K562 (cell line): ENCODE results near the gene CHD1L. TPM values are rescaled to one million over a fixed set of nuclear protein-coding genes. Genes with fewer than 3 reads are reported as not detected.

Source experiments
- ARID2 ChIP-seq: fragments of 450-650 bp; IDR thresholded peaks from 2 replicates; pipeline ENCODE4 v1.6.1; 2017; ENCODE audit warnings: antibody characterized with exemption, mild to moderate bottlenecking
- CCNT2 ChIP-seq: IDR thresholded peaks from 2 replicates; pipeline ENCODE4 v1.6.1; 2011; ENCODE audit warnings: borderline replicate concordance, low read depth, mild to moderate bottlenecking, moderate library complexity, mixed read lengths, low read length; ENCODE audit not compliant: insufficient read length; ENCODE audit errors: extremely low read depth
- NFE2 ChIP-seq: IDR thresholded peaks from 2 replicates; pipeline ENCODE4 v1.6.1; 2014; ENCODE audit warnings: antibody characterized with exemption, low read depth
- PURB ChIP-seq: sonication (generic); formaldehyde crosslinking; IDR thresholded peaks from 2 replicates; pipeline ENCODE4 v1.9.0; 2021; ENCODE audit warnings: low read depth, mild to moderate bottlenecking, missing genetic modification reagents
- RBM14 ChIP-seq: fragments of 200-400 bp; formaldehyde crosslinking; IDR thresholded peaks from 2 replicates; pipeline ENCODE4 v1.6.1; 2018; ENCODE audit warnings: low read depth, mild to moderate bottlenecking, low read length, moderate library complexity, borderline replicate concordance; ENCODE audit not compliant: insufficient read depth
- SRSF1 ChIP-seq: fragments of 200-400 bp; formaldehyde crosslinking; IDR thresholded peaks from 2 replicates; pipeline ENCODE4 v1.6.1; 2017; ENCODE audit warnings: mild to moderate bottlenecking, low read depth, low read length, moderate library complexity
- STAG1 ChIP-seq: sonication (generic); formaldehyde crosslinking; IDR thresholded peaks from 2 replicates; pipeline ENCODE4 v1.5.0; 2020; ENCODE audit warnings: missing genetic modification reagents, borderline replicate concordance
- polyA plus RNA-seq, 8 experiments: library from polyadenylated mRNA; depleted of rRNA in 4 of 8; stranded (reverse) in 5 of 8; unstranded in 3 of 8; fragments of >200 nt; fragmentation: Nextera tagmentation in 2 of 8; fragmentation: Illumina TruSeq in 1 of 8; extraction: Ambion mirVana in 2 of 8; extraction: Trizol in 1 of 8; gene quantifications; 2 replicates each; pipeline versions ENCODE4 v1.2.1 to v1.2.3, GENCODE V29; 2011 to 2014; ENCODE audit warnings: inconsistent platforms in 1 of 8, missing spikeins in 1 of 8
- total RNA-seq, 7 experiments: library from RNA; depleted of rRNA in 6 of 7; stranded (reverse); fragments of >200 nt in 6 of 7; fragmentation: Illumina TruSeq in 2 of 7; extraction: Trizol in 2 of 7; gene quantifications; 2 replicates each; pipeline versions ENCODE4 v1.2.1 to v1.2.3, GENCODE V29; 2011 to 2021; ENCODE audit warnings: low replicate concordance in 1 of 7
- TF ChIP-seq, protein P1 (sequence below): fragments of 250-450 bp; sonication (Bioruptor Pico); IDR thresholded peaks from 2 replicates; pipeline ENCODE4 v1.4.0; 2020; ENCODE audit warnings: mild to moderate bottlenecking, moderate library complexity
- TF ChIP-seq, protein P2 (sequence below), 3 experiments: fragments of 200-800 bp in 1 of 3; sonication (Bioruptor generic) in 1 of 3; sonication (generic) in 1 of 3; formaldehyde crosslinking in 1 of 3; IDR thresholded peaks; 2 replicates each; pipeline versions ENCODE4 v1.6.1 to v1.8.0; 2016 to 2022; ENCODE audit warnings: mild to moderate bottlenecking in 2 of 3, missing compliant biosample characterization in 2 of 3, missing genetic modification characterization in 2 of 3, missing genetic modification reagents in 1 of 3
- TF ChIP-seq, protein P3 (sequence below): fragments of 250-450 bp; sonication (Bioruptor Pico); IDR thresholded peaks from 2 replicates; pipeline ENCODE4 v1.9.0; 2021; ENCODE audit warnings: mild to moderate bottlenecking
- TF ChIP-seq, protein P4 (sequence below), 2 experiments: fragments of 450-650 bp in 1 of 2; sonication (generic) in 1 of 2; formaldehyde crosslinking in 1 of 2; IDR thresholded peaks; 2 replicates each; pipeline versions ENCODE4 v1.7.1 to v1.9.0; 2016 to 2022; ENCODE audit warnings: inconsistent platforms in 1 of 2, mild to moderate bottlenecking in 1 of 2, missing genetic modification reagents in 1 of 2

Gene CHD1L
- total and polyA plus RNA-seq, 9 of the 15 experiments (the other 6 are each of a cell fraction or from before 2014, with no cell fraction given) = 25.0 to 93.3 (median 59.1) TPM

DNA sequence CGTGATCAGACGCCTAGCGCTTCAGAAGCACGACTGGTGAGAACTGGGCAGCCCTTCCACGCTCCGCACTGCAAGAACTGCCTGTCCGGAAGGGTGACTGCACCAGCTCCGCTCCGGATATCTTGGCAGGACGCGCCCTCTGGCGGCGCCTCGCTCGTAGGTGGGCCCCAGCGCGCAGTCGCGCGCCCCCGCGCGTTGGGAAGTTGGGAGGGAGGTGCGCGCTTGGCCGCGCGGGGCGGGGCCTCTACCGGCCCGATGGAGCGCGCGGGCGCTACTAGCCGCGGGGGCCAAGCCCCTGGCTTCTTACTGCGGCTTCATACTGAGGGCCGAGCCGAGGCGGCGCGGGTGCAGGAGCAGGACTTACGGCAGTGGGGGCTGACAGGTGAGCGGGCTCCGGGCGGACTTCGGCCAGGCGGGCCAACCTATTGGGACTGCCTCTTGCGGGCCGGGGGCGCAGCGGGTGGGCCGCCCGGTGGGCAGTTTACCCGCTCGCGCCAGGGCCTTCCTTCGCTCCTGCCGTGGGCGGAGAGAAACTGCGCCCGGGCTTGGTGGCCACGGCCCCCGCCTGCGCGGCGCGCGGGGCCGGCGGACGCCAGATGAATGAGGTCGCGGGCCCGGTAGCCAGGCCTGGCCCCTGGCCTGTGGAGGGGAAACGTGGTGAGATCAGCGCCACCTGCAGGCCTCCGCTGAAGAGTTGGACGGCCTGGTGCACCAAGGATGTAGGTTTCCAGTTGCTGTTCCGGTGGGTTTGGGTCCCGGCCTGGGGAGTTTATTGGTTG, at the start of gene CHD1L (continued):
- TF ChIP-seq, protein P1, sequence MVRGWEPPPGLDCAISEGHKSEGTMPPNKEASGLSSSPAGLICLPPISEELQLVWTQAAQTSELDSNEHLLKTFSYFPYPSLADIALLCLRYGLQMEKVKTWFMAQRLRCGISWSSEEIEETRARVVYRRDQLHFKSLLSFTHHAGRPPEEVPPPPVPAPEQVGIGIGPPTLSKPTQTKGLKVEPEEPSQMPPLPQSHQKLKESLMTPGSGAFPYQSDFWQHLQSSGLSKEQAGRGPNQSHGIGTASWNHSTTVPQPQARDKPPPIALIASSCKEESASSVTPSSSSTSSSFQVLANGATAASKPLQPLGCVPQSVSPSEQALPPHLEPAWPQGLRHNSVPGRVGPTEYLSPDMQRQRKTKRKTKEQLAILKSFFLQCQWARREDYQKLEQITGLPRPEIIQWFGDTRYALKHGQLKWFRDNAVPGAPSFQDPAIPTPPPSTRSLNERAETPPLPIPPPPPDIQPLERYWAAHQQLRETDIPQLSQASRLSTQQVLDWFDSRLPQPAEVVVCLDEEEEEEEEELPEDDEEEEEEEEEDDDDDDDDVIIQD (CRISPR knock-in tag) = peak; percentile 65; the same call in 1 of the 2 replicates
- TF ChIP-seq, protein P2, sequence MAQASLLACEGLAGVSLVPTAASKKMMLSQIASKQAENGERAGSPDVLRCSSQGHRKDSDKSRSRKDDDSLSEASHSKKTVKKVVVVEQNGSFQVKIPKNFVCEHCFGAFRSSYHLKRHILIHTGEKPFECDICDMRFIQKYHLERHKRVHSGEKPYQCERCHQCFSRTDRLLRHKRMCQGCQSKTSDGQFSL (CRISPR knock-in tag; IDR thresholded peaks at IDR 0.05) = peak; percentile 66; the same call in 1 of the 2 replicates
- TF ChIP-seq, protein P2 (tag; IDR thresholded peaks at IDR 0.05) = no peak; a peak in 1 of 4 replicates
- TF ChIP-seq ARID2 (peak; percentile 83), CCNT2 (peak; percentile 25), RBM14 (no peak), STAG1 (CRISPR knock-in tag) (peak; percentile 60; the same call in 1 of the 2 replicates), PURB (CRISPR knock-in tag) (no peak), NFE2 (no peak), SRSF1 (no peak)
- TF ChIP-seq, protein P3, sequence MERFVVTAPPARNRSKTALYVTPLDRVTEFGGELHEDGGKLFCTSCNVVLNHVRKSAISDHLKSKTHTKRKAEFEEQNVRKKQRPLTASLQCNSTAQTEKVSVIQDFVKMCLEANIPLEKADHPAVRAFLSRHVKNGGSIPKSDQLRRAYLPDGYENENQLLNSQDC (CRISPR knock-in tag) = 0 out of 2 replicates have a peak, but pooled peaks have one; percentile 17
- TF ChIP-seq, protein P4, sequence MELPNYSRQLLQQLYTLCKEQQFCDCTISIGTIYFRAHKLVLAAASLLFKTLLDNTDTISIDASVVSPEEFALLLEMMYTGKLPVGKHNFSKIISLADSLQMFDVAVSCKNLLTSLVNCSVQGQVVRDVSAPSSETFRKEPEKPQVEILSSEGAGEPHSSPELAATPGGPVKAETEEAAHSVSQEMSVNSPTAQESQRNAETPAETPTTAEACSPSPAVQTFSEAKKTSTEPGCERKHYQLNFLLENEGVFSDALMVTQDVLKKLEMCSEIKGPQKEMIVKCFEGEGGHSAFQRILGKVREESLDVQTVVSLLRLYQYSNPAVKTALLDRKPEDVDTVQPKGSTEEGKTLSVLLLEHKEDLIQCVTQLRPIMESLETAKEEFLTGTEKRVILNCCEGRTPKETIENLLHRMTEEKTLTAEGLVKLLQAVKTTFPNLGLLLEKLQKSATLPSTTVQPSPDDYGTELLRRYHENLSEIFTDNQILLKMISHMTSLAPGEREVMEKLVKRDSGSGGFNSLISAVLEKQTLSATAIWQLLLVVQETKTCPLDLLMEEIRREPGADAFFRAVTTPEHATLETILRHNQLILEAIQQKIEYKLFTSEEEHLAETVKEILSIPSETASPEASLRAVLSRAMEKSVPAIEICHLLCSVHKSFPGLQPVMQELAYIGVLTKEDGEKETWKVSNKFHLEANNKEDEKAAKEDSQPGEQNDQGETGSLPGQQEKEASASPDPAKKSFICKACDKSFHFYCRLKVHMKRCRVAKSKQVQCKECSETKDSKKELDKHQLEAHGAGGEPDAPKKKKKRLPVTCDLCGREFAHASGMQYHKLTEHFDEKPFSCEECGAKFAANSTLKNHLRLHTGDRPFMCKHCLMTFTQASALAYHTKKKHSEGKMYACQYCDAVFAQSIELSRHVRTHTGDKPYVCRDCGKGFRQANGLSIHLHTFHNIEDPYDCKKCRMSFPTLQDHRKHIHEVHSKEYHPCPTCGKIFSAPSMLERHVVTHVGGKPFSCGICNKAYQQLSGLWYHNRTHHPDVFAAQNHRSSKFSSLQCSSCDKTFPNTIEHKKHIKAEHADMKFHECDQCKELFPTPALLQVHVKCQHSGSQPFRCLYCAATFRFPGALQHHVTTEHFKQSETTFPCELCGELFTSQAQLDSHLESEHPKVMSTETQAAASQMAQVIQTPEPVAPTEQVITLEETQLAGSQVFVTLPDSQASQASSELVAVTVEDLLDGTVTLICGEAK (IDR thresholded peaks at IDR 0.05) = peak; percentile 53; the same call in 1 of the 2 replicates
- TF ChIP-seq, protein P4 (CRISPR knock-in tag; IDR thresholded peaks at IDR 0.05) = peak; percentile 54; the same call in 1 of the 2 replicates
